Measurements from ENCODE around the gene MPPED2.

MPPED2 gene

DNA sequence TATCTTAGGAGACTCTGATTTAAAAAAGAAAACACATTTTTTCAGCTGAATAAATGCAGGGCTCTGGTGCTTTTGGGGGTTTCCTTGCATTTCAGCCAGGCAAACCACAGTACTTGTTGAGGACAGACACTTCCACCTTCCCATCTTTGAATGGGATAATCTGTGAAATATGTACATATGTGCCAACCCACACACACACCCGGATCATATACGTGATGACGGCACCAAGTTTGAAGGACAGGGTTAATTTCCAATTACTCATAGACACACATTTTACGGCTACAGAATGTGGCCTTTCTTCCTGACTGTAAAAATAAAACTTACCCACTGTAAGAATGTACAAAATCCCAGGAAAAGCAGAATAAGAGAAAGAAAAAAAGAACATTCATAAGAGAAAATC, 104.4 kb downstream of the MPPED2 start:
- DNase-seq = no peak

GRCh38 chr11:30481330-30481729, 104.8 kb downstream of the MPPED2 start:
- DNase-seq = no peak

GRCh38 chr11:30479899-30480298, 106.3 kb downstream of the MPPED2 start:
- no peak for DNase-seq

- DNase-seq = no peak
Observed at GRCh38 chr11:30478923-30479322, 107.2 kb downstream of the MPPED2 start.

DNA sequence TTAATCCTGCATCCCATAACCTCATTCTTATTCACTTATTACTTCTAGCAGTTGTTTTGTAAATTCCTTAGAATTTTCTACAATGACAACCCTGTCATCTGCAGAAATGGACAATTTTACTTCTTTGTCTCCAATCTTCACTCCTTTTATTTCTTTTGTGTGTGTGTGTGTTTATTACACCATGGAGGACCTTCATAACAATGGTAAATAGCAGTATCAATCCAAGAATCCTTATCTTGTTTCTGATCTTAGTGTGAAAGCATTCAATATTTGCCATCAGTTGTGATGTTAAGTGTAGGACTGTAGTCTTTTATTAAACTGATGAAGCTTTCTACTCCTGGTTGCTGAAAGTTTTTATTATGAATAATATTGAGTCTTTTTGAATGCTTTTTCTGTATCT, 109.1 kb downstream of the MPPED2 start:
- no peak for DNase-seq

DNA sequence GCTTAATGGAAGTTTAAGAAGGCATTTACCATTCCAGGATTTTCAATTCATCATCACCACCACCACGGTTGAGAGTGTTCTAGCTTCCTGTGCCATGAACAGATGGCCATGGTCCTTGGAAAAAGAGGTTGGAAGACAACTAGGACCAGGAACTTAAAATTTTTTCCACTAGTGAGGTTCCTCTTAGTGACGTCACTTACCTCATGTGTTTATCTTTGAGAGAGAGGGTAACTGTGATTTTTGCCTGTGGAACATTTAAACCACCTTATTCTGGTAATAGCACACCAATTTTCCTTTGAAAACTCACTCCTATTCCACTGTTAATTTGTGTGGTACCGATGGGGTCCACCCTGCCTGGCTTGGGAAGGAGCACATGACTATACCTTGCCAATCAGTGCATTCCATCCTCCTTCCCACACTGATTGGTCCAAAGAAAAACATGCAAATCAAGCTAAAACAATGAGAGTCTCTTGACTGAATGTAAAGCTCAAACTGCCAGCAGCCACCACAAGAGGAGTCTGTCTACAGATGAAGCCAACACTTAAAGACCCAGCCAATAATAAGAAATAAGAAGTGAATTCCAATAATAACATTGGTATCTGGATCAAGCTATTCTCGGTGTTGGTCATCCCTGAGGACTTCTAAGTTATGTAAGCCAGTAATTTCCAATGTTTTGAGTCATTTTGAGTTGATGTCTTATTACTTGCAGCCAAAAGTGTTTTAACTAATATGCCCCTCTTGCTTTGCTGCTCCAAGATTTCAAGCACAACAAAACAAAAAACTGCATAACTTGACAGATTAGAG, 111.8 kb downstream of the MPPED2 start:
- DNase-seq = no peak

DNA sequence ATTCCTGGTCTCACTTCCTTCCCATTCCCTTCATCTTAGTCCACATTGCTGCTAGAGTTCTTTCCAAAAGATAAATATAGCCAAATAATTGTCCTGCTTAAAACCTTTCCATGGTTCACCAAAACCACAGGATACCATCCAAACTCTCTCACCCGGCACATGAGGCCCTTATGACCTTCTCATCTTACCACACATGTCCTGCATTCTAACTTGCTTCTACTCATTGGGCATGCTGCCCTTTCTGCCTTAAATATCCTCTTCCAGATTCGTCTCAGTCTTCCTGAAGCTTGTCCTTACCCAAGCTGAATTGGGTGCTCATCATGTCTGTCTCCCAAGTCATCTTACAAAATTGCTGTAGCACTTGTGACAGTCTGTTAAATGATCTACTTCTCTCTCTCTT, 114.9 kb downstream of the MPPED2 start:
- DNase-seq = no peak

GRCh38 chr11:30468881-30469280, 117.3 kb downstream of the MPPED2 start:
- no peak for DNase-seq

- no peak for DNase-seq
Observed at GRCh38 chr11:30467176-30467575, 119.0 kb downstream of the MPPED2 start.

- DNase-seq = no peak
Observed at GRCh38 chr11:30465623-30466022, 120.5 kb downstream of the MPPED2 start.

DNA sequence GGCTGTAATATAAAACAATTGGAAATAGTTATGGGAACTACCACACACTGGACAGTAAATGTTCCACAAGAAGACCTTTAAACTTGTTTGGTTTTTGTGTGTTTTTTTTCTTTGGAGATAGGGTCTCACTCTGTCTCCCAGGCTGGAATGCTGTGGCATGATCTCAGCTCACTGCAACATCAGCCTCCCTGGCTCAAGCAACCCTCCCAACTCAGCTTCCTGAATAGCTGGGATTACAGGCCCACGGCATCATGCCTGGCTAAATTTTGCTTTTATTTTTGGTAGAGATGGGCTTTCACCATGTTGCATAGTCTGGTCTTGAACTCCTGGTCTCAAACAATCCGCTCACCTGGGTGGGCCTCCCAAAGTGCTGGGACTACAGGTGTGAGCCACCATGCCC, 121.0 kb downstream of the MPPED2 start:
- DNase-seq = no peak

- DNase-seq = no peak
Observed at GRCh38 chr11:30463266-30463665, 122.9 kb downstream of the MPPED2 start.

DNA sequence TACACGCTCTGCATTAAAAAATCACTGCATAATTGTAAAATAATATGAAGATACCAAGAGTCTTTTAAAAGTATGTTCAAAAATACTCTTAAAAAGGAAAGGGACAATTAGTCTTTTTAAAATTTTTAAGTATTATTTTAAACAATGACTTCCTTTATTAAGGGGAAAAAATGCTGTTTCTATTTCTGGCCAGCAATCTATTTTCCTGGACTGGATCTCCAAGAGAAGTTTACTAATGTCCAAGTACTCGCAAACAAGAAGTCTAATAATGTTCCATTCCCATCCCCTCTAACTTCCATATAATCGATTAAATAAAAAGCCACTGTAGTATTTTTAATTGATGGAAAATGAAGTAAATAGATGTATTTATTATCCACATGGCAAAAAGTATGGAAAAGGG, 123.7 kb downstream of the MPPED2 start:
- DNase-seq = no peak

GRCh38 chr11:30459821-30460220, 126.3 kb downstream of the MPPED2 start:
- no peak for DNase-seq

- DNase-seq = no peak
Observed at GRCh38 chr11:30459306-30459705, 126.8 kb downstream of the MPPED2 start.

DNA sequence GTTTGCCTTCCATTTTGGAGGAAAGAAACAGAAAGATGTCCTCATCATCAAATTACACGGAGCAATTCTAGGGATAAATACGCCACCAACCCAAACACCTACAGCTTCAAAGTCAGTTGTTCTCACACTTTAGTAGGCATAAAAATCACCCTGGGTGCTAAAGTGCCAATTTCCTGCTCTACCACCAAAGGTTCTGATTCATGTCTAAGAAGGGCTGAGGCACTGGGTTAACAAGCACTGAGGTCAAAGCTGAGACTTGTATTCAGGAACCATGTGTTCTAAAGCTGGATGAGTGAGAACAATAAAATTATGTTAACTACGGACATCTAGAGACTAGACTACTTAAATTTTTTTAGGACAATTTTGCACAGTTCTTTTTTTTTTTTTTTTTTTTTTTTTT, 127.6 kb downstream of the MPPED2 start:
- no peak for DNase-seq

DNA sequence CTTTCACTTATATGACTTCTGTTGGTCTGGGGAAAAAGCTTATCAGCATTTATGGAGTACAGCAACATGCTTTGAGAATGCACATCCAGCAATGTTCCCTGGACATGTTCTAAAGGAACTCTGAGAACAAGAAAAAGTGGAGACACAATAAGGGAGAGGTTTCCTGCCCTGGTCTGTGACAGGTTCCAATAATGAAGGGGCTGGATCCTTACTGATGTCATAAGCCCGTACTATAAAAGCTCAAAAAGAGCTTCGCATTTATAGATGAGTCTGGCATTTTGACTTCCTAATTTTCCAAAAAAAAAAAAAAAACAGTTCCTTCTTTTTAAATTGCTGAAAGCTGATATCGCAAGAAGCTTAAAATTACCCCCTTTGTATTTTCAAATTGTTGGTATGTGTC, 129.1 kb downstream of the MPPED2 start:
- DNase-seq = no peak

- no peak for DNase-seq
Observed at GRCh38 chr11:30455025-30455424, 131.1 kb downstream of the MPPED2 start.

GRCh38 chr11:30454541-30454940, 131.6 kb downstream of the MPPED2 start:
- no peak for DNase-seq

DNA sequence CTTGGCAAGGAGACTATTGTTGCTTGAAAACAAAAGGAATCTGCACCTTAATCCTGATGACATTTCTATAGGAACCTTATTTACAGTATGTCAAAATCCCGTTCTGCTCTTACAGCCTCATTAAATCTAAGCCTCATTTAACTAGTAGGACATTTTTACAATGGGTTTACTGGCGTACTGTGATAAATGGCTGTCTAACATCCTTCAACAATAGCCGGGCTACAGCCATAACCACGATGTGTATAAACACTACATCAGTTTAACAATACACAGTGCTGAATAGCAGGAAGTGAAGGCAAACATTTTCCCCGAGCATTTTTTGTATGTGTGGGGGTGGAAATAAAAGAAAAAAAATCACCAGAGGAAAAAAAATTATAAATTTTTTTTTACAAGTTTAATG, 132.0 kb downstream of the MPPED2 start:
- DNase-seq = no peak

DNA sequence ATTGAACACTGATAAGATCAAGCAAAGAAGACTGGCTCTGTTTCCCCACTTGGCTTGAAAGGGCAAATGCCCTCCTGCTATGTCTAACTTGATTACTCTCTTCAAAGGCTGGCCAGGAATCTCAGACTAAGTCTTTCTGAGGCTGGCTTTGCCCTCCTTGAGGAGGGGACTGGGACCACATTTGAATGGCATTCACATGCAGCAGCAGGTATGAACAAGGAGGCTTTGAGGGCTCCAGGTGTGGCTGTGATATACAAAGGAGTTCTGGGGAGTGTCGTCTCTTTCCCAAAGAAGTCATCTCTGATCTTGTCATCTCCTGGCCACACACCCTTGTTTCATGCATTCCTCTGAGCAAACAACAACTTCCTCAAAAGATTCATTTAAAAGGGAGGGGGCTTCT, 132.4 kb downstream of the MPPED2 start:
- no peak for DNase-seq

DNA sequence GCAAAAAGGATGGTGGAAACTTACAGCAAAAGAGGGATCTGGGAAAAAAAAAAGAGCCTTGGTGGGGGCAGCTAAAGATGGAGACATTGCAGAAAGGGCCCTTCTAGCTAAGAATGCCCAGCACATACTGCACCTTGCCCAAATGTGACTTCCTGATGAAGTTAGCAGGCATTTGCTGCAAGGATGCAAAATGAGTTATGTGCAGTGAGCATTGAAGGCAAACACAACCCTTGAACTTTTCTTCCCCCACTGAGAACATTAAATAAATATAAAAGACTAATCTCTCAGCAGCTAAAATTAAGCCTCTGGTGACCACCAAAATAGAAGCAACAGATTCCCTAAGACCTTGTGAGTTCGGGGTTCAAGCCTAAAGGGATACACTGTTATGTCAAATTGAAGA, 133.3 kb downstream of the MPPED2 start:
- DNase-seq = no peak

GRCh38 chr11:30452114-30452513, 134.0 kb downstream of the MPPED2 start:
- no peak for DNase-seq

GRCh38 chr11:30451626-30452025, 134.5 kb downstream of the MPPED2 start:
- no peak for DNase-seq

DNA sequence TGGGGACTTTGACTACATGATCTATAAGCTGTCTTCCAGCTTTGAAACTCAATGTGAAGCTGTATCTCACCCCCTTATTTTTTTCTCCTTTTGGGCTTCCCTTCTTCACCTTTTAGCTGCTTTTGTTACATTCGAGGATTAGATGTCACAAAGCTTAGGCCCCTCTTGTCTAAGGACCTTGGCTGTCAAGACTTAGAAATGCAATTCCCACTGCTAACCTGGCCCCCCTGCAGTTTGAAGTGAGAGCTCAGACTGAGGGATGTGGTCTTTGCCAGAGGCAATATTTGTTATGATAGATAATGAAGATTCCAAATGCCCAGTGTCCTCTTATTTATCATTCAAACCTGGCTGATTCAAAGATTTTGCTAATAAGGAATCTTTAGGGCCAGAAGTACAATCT, 135.0 kb downstream of the MPPED2 start:
- DNase-seq = no peak

All from NCI-H1436 (cell line).